HG02759 (cell line): Measurements from ENCODE around the gene EXD3.
"Not testable (repeated sequence)": the region's sequence is repeated elsewhere in the genome, so short reads cannot be mapped to it uniquely, and the experiment has no call there.

Experiments
- ATAC-seq: cut with Tn5 transposase; IDR thresholded peaks from one replicate; pipeline ENCODE4 v1.9.1; 2021; ENCODE audit warnings: mild to moderate bottlenecking, moderate library complexity; ENCODE audit not compliant: unreplicated experiment

EXD3 gene

DNA sequence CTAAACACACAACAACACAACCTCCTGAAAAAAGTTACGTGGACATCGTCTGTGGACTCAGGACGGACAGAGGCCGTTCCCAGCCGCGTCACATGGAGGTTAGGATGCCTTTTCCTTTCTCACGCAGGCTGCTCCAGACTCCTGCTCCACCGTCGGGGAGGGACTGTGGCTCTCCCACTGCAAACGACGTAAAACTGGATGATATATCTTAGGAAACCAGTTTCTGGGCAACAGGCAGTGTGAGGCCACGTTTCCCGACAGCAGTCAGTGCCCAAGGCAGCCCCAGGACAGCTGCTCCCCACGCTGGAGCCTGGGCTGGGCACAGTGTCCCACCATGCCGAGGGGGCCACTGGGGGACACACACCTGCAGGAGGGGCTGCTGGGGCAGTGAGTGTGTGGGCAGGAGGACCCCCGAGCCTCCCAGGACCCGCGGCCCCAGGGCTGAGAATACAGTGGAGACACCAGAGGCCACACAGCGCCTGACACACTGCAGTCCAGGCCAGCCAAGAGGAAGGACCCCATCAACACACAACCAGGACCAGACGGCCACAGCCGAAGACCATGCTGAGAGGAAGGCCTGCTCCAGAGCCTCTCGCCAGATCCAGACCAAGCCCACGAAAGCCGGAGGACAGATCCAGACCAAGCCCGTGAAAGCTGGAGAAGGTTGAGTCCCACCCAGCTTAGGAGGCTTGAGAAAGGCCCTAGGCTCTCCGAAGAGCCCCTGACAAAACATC lies 26.2 kb downstream of the EXD3 start:
- ATAC-seq: no peak

DNA sequence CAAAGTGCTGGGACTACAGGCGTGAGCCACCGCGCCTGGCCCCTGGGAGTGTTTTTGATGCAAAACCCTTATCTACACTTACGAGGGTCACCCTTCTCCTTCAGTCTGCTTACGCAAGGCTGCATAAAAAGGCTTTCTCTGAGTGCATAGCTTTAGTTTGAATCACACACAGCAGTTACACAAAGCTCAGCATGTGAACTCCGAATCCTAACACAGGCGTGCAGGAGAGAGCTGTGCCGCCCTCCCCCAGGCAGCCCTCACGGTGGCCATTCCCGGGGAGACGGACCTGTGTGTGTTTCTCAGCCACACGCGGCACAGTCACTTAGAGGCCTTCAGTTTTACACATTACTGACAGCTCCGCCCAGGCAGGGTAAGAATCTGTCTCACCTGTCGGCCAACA lies 26.7 kb downstream of the EXD3 start:
- no peak for ATAC-seq

DNA sequence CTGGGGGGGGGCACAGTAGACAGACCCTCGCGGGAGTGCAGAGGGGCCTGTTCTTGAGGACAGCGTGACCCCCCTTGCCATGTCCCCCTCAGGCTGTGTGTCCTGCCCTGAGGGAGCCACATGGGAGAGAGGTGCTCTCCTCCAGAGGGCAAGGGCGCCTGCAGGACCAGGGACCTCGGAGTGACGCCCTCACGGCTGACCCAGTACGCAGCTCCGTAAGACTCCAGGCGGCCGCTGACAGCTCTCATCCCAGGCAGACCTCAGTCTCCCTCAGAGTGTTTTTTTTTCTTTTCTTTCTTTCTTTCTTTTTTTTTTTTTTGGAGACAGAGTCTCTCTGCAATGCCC lies 27.3 kb downstream of the EXD3 start:
- ATAC-seq: no peak

DNA sequence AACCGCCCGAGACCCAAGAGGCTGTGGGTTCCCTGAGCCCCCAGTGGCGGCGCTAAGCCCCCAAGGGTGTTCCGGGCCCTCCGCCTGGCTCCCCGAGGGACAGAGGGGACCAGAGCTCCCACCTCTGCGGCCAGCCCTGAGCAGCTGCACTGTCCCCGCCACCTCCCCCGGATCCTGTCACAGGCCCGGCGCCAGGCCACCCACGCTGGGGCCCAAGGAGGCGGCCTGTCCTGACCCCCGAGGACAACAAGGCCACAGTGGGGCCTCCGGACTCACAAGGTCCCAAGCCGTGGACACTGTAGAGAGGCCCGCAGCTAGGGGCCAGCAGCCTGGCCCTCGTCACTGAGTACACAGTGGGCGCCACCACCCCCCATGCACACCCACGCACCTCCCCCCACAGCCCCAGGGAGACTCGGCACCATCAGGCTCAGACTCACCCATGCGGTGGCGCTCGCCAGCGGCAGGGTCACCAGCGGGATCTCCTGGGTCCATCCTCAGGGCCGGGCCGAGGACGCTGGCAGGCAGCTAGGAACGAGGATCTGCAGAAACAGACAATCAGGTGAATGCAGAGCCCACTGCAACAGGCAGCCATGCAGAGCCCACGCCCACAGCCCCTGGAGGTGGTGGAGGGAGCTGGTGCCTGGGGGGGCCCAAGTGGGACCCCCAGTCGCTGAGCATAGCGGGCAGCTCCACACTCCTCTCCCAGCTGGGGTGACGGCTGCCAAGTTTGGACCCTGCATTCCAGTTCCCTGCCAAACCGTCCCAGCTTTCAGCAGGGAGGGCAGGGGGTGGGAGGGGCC lies 27.9 kb downstream of the EXD3 start:
- ATAC-seq: no peak

DNA sequence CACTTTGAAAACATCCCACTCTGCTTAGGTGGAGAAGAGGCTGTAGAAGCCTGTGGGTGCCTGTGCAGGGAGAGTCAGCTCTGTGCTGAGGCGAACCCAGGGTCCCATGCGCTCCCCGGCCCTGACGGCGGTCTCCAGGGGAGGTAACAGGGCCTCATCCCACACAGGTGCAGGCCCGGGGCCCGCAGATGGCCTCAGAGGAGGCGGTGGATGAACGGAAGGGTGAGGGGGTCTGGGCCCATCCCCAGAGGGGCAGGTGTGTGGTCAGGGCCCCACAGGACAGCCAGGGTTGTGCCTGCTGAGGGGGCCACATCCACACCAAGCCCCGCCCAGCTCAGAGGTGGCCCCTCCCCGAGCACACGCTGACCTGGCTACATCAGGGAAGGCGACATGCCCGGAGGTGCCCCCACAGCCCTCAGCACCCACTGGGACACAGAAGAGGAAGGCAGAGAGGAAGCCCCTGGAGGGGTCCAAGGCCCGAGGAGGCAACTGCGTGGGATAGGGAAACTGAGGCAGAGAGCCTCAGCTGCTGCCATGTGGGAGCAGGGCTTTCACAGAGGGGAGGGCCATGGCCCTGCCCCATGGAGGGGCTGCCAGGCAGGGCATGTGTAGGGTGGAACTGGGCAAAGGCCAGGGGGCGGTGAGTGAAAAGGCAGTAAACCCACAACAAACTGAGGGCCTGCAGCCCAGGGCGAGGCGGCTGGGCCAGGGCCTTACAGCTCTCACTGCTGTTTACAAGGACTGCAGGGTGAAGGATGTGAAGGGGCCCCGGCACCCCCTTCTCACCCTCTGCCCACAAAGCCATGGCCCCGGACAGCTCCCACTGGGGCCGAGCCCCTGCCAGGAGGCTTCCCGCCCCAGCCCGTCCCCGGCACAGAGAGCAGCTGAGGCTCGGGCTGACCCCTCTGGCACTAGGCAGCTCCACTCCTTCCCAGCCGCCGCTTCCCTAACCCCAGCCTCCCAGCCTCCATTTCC lies 29.5 kb downstream of the EXD3 start:
- no peak for ATAC-seq

DNA sequence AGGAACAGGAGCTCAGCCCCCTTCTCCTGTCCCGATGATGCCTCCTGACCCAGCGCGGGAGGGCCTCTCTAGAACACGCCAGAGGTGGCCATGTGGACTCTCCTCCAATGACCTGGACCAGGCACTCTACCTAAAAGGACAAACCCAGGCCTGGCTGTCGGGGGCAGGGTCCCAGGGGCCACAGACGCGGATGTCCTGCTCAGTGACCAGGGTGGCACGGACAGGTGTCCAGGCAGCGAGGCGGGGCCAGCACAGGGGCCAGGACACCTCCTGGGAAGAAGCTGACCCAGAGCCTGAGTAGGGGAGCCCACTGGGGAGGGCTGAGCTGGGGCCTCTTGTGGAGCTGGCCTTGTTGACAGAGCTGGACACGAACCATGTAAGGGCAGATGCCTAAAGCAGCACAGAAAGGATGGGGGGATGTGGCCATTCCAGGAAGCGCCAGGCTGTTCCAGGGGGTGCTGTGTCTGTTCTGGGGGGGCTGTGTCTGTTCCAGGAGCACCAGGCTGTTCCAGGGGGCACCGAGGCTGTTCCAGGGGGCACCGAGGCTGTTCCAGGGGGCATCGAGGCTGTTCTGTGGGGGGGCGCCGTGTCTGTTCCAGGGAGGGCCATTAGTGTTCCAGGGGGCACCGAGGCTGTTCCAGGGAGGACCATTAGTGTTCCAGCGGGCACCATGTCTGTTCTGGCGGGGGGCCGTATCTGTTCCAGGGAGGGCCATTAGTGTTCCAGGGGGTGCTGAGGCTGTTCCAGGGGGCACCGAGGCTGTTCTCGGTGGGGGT lies 30.5 kb downstream of the EXD3 start:
- no peak for ATAC-seq

DNA sequence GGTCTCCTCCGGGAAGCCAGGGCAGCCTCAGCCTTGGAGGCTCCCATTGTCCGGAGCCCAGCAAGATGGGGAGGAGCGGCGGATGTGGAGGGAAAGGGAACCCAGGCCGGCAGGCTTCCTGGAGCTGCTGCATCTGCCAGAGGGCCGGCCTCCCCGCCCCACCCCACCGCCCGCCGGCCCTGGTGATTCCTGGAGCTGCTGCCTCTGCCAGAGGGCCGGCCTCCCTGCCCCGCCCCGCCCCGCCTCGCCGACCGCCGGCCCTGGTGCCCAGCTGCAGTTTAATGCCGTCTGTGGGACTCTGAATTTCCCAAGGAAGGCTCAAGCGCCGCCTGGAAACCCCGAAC lies 31.6 kb downstream of the EXD3 start:
- no peak for ATAC-seq

DNA sequence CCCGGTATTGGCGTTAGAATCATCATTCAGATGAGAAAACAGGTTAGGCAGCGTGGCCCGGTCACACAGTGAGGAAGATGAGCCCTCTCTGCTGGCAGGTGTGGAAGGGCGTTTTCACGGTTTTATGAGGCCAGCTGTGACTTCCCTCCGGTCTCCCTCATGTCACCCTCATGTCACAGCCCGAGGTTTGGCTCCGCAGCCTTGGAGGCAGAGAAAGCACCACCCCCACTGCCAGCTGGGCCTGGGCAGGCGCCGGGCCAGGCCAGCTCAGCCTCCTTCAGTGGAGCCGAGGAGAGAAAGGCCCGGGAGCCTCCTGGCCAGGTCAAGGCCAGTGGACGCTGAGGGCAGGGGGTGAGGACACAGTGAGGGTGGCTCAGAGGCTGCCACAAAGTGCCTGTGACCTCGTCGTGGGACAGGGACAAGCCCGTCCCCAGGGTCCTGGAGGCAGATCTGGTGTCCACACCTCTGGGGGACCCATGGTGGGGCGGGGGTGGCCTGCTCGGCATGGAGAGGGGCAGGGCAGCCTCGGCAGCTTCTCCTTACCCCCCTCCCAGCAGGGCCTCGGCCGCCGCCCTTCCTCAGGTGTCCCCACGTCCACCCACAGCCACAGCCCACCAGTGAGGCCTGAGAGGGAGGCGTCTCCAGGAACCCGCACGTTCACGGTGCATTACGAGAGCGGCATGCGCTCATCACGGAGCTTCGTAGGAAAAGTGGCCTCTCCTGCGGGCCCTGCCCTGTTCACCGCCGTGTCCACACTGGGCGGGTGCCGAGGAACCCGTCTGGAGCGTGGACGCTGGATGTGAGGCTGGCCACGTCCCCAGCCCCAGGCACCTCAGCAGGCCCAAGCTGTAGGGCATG lies 32.2 kb downstream of the EXD3 start:
- no peak for ATAC-seq

DNA sequence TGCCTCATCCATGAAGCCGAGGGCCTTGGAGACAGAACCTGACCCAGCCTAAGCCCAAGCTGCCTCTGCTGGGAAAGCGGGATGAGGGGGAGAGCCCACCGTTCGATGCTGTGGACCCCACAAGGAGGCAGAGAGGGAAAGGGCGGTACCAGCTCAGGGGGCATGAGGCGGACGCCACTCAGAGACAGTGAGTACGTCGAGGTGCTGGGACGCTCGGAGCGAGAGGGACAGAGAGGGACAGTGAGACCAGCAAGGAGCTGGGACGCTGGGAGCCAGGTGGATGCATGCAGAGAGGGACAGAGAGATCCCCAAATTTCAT lies 33.6 kb downstream of the EXD3 start:
- ATAC-seq: no peak

DNA sequence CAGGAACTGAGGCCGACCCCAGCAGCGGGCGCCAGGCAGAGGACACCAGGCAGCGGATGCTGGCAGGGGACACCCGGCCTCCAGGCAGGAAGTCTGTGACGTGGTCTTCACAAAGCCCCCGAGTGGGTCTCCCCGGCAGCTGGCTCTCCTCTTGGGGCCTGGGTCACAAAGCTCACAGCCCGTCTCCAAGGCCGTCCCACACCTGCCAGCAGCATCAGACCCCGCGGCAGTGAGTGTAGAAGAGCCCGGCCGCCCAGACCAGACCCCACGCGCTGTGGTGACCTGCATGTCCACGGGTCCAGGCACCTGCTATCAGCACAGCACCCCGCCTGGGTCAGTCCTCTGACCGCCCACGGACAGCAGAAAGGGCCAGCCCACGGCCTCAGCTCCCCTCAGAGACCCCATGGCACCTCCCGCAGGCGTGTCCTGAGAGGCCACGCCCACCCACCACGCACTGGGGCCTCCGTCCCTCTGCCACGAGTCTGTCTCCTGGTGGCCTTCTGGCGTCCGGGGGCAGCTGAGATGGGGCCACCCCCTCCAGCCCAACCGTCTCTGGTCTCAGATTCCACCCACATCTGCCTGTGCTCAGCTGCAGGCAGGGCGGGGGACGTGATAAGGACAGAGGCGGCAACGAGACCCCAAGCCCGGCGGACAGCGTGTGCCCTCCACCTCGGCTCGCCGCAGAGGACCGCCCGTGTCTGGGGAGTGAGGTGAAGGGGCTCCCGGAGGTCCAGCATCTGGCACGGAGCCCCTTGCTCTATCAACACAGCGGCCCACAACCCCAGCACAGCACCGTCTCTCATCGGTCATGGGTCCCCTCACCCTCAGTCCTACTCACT lies 34.2 kb downstream of the EXD3 start:
- no peak for ATAC-seq

DNA sequence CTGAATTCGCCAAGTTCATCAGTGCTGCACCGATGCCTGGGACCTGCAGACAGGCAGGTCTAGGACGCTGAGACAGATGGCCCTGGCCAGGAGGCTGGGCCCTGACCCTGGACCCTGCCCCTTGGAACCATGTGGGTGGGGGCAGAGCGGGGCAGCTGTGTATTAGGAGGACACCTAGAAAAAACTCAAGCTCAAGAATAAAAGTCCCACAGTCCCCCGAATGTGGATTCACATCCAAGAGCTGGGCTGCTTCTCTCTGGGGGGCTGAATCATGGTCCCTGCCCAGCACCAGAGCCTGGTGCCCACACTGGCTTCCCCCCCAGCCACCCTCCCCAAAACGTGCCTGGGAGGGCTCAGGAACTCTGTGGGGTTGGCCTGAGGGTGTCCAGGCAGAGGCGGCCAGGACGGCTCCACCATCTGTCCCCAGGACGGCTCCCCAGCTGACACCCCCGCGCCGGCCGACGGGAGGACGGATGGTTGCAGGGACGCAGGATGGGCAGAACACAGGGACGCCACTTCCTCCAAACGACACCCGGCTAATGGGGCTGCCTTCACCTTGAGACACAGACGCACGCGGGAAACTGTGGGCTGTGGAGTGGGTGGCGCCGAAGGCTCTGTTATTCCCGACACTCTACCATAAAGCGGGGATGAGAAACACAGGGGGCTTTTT lies 34.9 kb downstream of the EXD3 start:
- no peak for ATAC-seq

DNA sequence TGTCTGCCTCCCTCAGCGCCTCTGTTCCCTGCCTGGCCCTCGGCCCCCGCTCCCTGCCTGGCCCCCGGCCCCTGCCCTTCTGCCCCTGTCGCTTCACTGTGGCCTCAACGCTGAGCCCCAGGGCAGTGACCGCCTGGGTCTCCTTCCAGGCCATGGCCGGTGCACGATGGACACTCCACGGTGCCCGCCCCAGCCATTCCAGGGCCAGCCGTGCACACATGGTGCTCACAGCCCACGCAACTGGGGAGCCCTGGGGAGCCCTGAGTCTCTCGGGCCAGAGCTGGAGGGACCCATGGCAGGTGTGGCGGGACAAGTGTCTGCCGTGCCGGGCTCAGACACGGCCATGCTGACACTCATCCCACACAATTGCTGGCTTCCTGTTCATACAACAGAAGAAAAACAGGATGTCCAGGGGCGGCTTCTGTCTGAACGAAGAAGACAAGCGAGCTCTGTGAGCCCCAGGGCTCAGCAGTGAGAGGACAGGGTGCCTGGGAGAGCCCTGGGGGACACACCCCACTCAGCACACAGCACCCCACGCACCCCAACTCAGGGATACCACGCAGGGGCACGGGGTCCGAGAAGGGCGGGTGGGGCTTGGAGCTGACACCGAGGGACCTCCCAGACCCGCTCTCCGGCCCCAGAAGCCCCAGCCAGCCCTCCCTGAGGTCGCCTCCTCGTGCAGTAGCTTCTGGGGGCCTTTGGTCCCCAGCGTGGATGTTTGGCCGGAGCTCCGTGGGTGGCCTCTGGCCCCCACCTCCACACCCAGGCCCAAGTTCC lies 35.7 kb downstream of the EXD3 start:
- no peak for ATAC-seq

DNA sequence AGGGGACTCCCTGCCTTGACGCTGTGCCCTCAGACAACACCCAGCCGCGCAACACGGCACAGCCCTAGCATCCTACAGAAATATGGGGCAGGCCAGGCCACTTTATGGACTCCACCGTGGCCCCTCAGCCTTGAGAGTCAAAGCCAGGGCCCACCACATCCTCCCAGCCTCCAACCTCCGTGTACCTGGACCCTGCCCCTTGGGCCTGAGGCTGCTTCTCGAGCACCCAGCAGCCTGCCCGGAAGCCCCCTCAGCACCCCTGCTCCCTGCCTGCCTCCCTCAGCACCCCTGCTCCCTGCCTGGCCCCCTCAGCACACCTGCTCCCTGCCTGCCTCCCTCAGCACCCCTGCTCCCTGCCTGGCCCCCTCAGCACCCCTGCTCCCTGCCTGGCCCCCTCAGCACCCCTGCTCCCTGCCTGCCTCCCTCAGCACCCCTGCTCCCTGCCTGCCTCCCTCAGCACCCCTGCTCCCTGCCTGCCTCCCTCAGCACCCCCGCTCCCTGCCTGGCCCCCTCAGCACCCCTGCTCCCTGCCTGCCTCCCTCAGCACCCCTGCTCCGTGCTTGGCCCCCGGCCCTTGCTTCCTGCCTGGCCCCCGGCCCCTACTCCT lies 36.4 kb downstream of the EXD3 start:
- ATAC-seq: not testable (repeated sequence)

DNA sequence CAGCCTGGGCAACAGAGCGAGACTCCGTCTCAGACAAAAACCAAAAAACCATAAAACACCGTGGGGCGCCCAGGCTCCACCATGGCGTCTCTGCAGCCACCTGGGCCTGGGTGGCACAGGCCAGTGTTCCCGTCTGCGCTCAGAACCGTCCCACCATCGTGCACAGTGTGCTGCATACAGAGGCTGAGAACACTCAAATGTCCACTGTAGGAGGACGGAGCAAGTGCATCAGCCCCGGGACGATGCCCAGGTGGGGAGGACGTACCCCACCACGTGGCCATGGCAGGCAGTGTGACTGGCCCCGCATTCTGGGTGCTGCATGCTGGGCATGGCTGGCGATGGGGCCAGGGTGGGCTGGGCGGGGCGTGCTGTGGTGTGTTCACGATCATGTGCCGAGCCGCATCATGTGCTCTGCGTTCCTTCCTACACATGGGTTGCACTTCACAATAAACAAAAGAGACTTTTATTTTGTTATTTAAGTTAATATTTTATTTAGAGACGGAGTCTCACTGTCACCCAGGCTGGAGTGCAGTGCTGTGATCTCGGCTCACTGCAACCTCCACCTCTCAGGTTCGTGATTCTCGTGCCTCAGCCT lies 37.8 kb downstream of the EXD3 start:
- ATAC-seq: no peak

DNA sequence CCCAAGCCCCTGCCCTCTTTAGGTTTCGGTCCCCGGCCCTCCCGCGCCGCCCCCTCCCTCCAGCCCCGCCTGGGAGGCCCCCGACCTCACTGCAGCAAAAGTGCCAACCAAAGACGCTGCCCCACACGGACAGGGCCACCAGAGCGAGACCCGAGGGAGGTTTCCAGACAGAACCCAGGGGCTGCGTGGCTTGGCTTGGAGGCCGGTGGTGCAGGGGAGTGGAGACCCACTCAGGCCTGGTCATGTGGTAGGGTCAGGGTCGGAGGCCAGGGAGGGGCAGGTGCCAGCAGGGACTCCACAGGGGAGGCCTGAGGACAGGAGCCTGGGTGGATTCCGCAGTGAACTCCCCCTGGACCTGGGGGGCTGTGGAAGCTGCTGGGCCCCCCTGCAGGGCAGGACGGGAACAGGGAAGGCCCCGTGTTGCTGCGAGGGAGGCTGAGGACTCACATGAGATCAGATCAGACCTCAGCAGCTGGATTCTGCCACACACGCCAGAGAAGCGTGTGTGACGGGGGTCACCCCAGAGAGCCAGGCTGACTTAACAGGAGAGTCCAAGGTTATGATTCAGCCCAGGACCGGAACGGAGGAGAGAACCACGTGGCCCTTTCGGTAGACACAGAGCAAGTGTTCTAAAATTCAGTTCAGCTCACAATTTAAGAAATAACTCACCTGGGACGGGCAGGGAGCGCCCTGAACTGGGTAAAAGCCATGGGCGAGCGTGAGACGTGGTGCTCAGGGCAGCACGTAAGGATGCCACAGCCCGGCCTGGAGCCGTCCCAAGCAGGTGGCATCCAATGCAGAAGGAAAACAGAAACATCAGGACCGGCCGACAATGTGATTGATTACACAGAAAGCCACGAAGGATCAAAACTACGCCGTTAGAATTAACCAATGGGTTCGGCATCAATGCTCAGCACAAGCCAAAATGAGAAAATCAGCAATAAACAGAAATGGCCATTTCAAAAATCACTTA lies 38.9 kb downstream of the EXD3 start:
- ATAC-seq: no peak
